Measurements from ENCODE around the gene MYBPC2.

MYBPC2 gene

GRCh38 chr19:50485284-50485955 is 52.7 kb downstream of the MYBPC2 start:
- DNase-seq, result no peak

GRCh38 chr19:50486823-50487515 is 54.3 kb downstream of the MYBPC2 start:
- peak; percentile 47 for DNase-seq

GRCh38 chr19:50488389-50489194 is 55.9 kb downstream of the MYBPC2 start:
- no peak for DNase-seq

- no peak for DNase-seq
Measured at GRCh38 chr19:50489461-50490011, 56.8 kb downstream of the MYBPC2 start.

GRCh38 chr19:50490411-50490811 is 57.7 kb downstream of the MYBPC2 start:
- no peak for DNase-seq

- no peak for DNase-seq
Measured at GRCh38 chr19:50490991-50491472, 58.3 kb downstream of the MYBPC2 start.

GRCh38 chr19:50492303-50493052 is 59.8 kb downstream of the MYBPC2 start:
- DNase-seq, result no peak

GRCh38 chr19:50493171-50493570 is 60.5 kb downstream of the MYBPC2 start:
- no peak for DNase-seq

- no peak for DNase-seq
Measured at GRCh38 chr19:50494186-50495019, 61.7 kb downstream of the MYBPC2 start.

- no peak for DNase-seq
Measured at GRCh38 chr19:50495020-50495531, 62.4 kb downstream of the MYBPC2 start.

- DNase-seq, result no peak
Measured at GRCh38 chr19:50496189-50497021, 63.7 kb downstream of the MYBPC2 start.

GRCh38 chr19:50497022-50497405 is 64.3 kb downstream of the MYBPC2 start:
- no peak for DNase-seq

- DNase-seq, result no peak
Measured at GRCh38 chr19:50498219-50499056, 65.7 kb downstream of the MYBPC2 start.

GRCh38 chr19:50500060-50500752 is 67.5 kb downstream of the MYBPC2 start:
- no peak for DNase-seq

GRCh38 chr19:50500753-50501151 is 68.1 kb downstream of the MYBPC2 start:
- no peak for DNase-seq

GRCh38 chr19:50501186-50501567 is 68.5 kb downstream of the MYBPC2 start:
- no peak for DNase-seq

- DNase-seq, result no peak
Measured at GRCh38 chr19:50501568-50502475, 69.1 kb downstream of the MYBPC2 start.

All from activated CD4-positive, alpha-beta T cell treated with anti-CD3 and anti-CD28 coated beads, Interleukin-2, amount 50 U/mL, for 16 hours (primary cell).